Tibial nerve (tissue), 3 donors: ENCODE data around the gene ITK.

Experiments
- POLR2A ChIP-seq, 2 donors: fragments of 450-650 bp; IDR thresholded peaks; one replicate each; pipeline ENCODE4 v1.6.1; 2017; ENCODE audit warnings: antibody characterized with exemption in 2 of 2, mild to moderate bottlenecking in 2 of 2, moderate library complexity in 2 of 2
- TF ChIP-seq, protein P1 (sequence below), 5 experiments: fragments of 200-600 bp in 3 of 5; fragments of 450-650 bp in 2 of 5; sonication (generic) in 3 of 5; IDR thresholded peaks; one replicate each; pipeline ENCODE4 v1.5.1; 2016 to 2019; ENCODE audit warnings: antibody characterized with exemption in 5 of 5, mild to moderate bottlenecking in 3 of 5, moderate library complexity in 2 of 5

DNA sequence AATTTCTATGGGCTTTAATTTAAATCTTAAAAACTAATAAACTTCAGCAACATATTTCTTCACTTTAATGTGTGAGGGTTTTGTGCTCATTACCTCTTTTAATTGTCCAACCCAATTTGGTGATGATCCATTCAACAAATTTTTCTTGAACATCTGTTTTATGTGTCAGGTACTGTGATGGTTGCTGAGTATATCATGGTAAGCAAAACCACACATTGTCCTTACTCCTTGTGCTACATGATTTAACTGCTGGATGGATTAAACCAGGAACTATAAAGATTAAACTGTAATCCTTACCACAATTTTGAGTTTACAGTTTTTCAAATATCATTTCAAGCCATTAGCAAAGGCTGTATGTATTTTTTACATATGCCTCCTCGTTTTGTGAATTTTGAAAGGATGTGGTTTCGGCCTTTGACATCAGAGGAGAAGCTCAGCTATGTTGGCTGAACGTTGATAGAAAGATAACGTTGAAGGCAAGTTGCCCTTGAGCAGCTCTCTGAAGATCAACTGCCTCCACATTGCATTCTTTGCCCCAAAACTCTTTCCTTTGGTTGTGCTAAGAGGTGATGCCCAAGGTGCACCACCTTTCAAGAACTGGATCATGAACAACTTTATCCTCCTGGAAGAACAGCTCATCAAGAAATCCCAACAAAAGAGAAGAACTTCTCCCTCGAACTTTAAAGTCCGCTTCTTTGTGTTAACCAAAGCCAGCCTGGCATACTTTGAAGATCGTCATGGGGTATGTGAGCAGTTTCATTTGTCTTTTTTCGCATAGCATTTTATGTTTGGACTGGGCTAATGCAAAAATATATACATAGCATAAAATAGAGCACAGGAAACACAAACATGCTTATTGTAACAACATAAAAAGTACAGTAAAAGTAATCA, at the start of gene ITK:
- no peak for TF ChIP-seq POLR2A (IDR thresholded peaks at IDR 0.05)
- TF ChIP-seq, protein P1, sequence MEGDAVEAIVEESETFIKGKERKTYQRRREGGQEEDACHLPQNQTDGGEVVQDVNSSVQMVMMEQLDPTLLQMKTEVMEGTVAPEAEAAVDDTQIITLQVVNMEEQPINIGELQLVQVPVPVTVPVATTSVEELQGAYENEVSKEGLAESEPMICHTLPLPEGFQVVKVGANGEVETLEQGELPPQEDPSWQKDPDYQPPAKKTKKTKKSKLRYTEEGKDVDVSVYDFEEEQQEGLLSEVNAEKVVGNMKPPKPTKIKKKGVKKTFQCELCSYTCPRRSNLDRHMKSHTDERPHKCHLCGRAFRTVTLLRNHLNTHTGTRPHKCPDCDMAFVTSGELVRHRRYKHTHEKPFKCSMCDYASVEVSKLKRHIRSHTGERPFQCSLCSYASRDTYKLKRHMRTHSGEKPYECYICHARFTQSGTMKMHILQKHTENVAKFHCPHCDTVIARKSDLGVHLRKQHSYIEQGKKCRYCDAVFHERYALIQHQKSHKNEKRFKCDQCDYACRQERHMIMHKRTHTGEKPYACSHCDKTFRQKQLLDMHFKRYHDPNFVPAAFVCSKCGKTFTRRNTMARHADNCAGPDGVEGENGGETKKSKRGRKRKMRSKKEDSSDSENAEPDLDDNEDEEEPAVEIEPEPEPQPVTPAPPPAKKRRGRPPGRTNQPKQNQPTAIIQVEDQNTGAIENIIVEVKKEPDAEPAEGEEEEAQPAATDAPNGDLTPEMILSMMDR (IDR thresholded peaks at IDR 0.05) = no peak
